Endothelial cell (in vitro differentiated cells): ENCODE data around the gene NODAL. TPM values are rescaled to one million over a fixed set of nuclear protein-coding genes. Genes with fewer than 3 reads are reported as not detected.

Experiments used
- DNase-seq: peaks from one replicate; pipeline ENCODE4 v3.0.0; 2021; ENCODE audit warnings: low spot score
- H3K27ac Mint-ChIP-seq: one replicate; pipeline ENCODE4 v1.8.0; 2021; ENCODE audit warnings: mixed read lengths, inconsistent platforms; ENCODE audit not compliant: unreplicated experiment
- H3K27me3 Mint-ChIP-seq: one replicate; pipeline ENCODE4 v1.8.0; 2021; ENCODE audit warnings: mild to moderate bottlenecking, moderate library complexity, mixed read lengths, inconsistent platforms; ENCODE audit not compliant: unreplicated experiment
- H3K36me3 Mint-ChIP-seq: one replicate; pipeline ENCODE4 v1.8.0; 2021; ENCODE audit warnings: mild to moderate bottlenecking, low read depth, mixed read lengths, inconsistent platforms; ENCODE audit not compliant: unreplicated experiment
- H3K4me1 Mint-ChIP-seq: one replicate; pipeline ENCODE4 v1.8.0; 2021; ENCODE audit warnings: mild to moderate bottlenecking, mixed read lengths, inconsistent platforms; ENCODE audit not compliant: unreplicated experiment
- H3K4me3 Mint-ChIP-seq: one replicate; pipeline ENCODE4 v1.8.0; 2021; ENCODE audit warnings: mild to moderate bottlenecking, mixed read lengths, inconsistent platforms; ENCODE audit not compliant: unreplicated experiment
- H3K9me3 Mint-ChIP-seq: one replicate; pipeline ENCODE4 v1.8.0; 2021; ENCODE audit warnings: mixed read lengths, inconsistent platforms; ENCODE audit not compliant: unreplicated experiment
- CTCF ChIP-seq: fragments of 200-600 bp; sonication (generic); IDR thresholded peaks from one replicate; pipeline ENCODE4 v1.5.0; 2021; ENCODE audit warnings: antibody characterized with exemption; ENCODE audit not compliant: unreplicated experiment
- total RNA-seq: library from RNA; stranded (reverse); fragmentation: NEBNext Ultra II Directional; extraction: Animal tissue kit (Norgen Biotek cat#: 25700); gene quantifications from one replicate; pipeline ENCODE4 v1.2.1, GENCODE V29; 2021; ENCODE audit not compliant: unreplicated experiment

The NODAL gene
- total RNA-seq, 1 donor from 2014 or later = 1.5 TPM

GRCh38 chr10:70403483-70404035, 37.9 kb downstream of the NODAL start:
- Mint-ChIP-seq H3K27ac (peak overlapping the region; percentile 12), H3K9me3 (no peaks in the 10 kb centered on the region), H3K4me3 (peak overlapping the region; percentile 93), H3K4me1 (peaks cover 26% of the 10 kb centered on the region), H3K27me3 (peaks cover 14% of the 10 kb centered on the region), H3K36me3 (peaks cover 13% of the 10 kb centered on the region)
- TF ChIP-seq CTCF = no peak
- DNase-seq = no peak

GRCh38 chr10:70399177-70399576, 42.3 kb downstream of the NODAL start:
- H3K36me3 Mint-ChIP-seq = no peaks in the 10 kb centered on the region
- no peak overlapping the region for H3K27ac Mint-ChIP-seq
- H3K4me1 Mint-ChIP-seq = no peaks in the 10 kb centered on the region
- DNase-seq = no peak
- no peak for TF ChIP-seq CTCF
- H3K27me3 Mint-ChIP-seq = peaks cover 5% of the 10 kb centered on the region
- no peaks in the 10 kb centered on the region for H3K9me3 Mint-ChIP-seq
- H3K4me3 Mint-ChIP-seq = no peak overlapping the region

- Mint-ChIP-seq H3K36me3 (no peaks in the 10 kb centered on the region), H3K9me3 (no peaks in the 10 kb centered on the region), H3K27ac (no peak overlapping the region), H3K27me3 (peaks cover 7% of the 10 kb centered on the region), H3K4me1 (peaks cover 2% of the 10 kb centered on the region), H3K4me3 (no peak overlapping the region)
- no peak for DNase-seq
- TF ChIP-seq CTCF = no peak
Observed at GRCh38 chr10:70396140-70396539, 45.3 kb downstream of the NODAL start.

- TF ChIP-seq CTCF = no peak
- H3K4me1 Mint-ChIP-seq = peaks cover 2% of the 10 kb centered on the region
- no peak for DNase-seq
- H3K9me3 Mint-ChIP-seq = no peaks in the 10 kb centered on the region
- H3K27me3 Mint-ChIP-seq = peaks cover 5% of the 10 kb centered on the region
- no peak overlapping the region for H3K27ac Mint-ChIP-seq
- no peak overlapping the region for H3K4me3 Mint-ChIP-seq
- H3K36me3 Mint-ChIP-seq = no peaks in the 10 kb centered on the region
Observed at GRCh38 chr10:70391654-70392053, 49.8 kb downstream of the NODAL start.

Other genes starting within 250 kb of the NODAL start
- 56.3 TPM for gene PPA1, start 208.3 kb downstream of the NODAL start, total RNA-seq
- gene NPFFR1, start 157.7 kb downstream of the NODAL start, total RNA-seq = not detected
- gene LRRC20, start 59.1 kb downstream of the NODAL start, total RNA-seq = 9.2 TPM
- 146 TPM for gene EIF4EBP2, start 37.5 kb downstream of the NODAL start, total RNA-seq
- gene PALD1, start 37.1 kb upstream of the NODAL start, total RNA-seq = 166 TPM
- gene PRF1, start 161.1 kb upstream of the NODAL start, total RNA-seq = not detected
- gene ADAMTS14, start 230.8 kb upstream of the NODAL start, total RNA-seq = 1.1 TPM